HCT116 (cell line): ENCODE data around the gene PEAK1. TPM values are rescaled to one million over a fixed set of nuclear protein-coding genes. Genes with fewer than 3 reads are reported as not detected.

Experiments
- ATAC-seq: fragments of 200-7000 bp; cut with Tn5 transposase; 2 replicates; pipeline ENCODE4 v1.9.1; 2020; ENCODE audit warnings: mild to moderate bottlenecking, moderate library complexity
- BruUV-seq: library from RNA; stranded (reverse); fragments of 400-500 nt; replicated peaks from 2 replicates; lab custom pipeline; 2021; lab: Mats Ljungman, UMichigan
- CTCF ChIA-PET: fragments of 300-600 bp; sonication (Branson Sonifier 250); formaldehyde crosslinking; loops from one replicate; lab custom pipeline; 2021; ENCODE audit warnings: antibody characterized with exemption; lab: Charles Lee
- POLR2A ChIA-PET: fragments of 300-600, 350-600 bp; sonication (Branson Sonifier 250); formaldehyde crosslinking; loops from one replicate; lab custom pipeline; 2021; ENCODE audit warnings: antibody characterized with exemption; lab: Charles Lee
- RAD21 ChIA-PET, 2 experiments: fragments of 300-600 bp; sonication (Branson Sonifier 250); formaldehyde crosslinking; loops; one replicate each; lab custom pipeline; 2023; ENCODE audit warnings: low total read pairs in 2 of 2; ENCODE audit not compliant: uncharacterized antibody in 2 of 2, unreplicated experiment in 2 of 2, low non-redundant PET in 1 of 2; lab: Charles Lee
- DNase-seq: peaks from one replicate; pipeline ENCODE4 v3.0.0-alpha.2; 2010; ENCODE audit warnings: low read depth, low spot score
- H2AFZ ChIP-seq: fragments of 200-600 bp; shearing (Covaris generic), sonication (generic); 2 replicates; pipeline ENCODE4 v1.6.1; 2017; ENCODE audit warnings: low read depth, mixed run types, mixed read lengths, antibody characterized with exemption, low read length; ENCODE audit not compliant: poor library complexity, severe bottlenecking
- H3K27ac ChIP-seq: 2 replicates; pipeline ENCODE4 v1.5.1; 2012; ENCODE audit warnings: low read depth, low read length
- H3K27me3 ChIP-seq: fragments of 200-600 bp; sonication (generic); 2 replicates; pipeline ENCODE4 v1.6.1; 2016; ENCODE audit warnings: mixed run types, low read length, mixed read lengths; ENCODE audit not compliant: insufficient read depth
- H3K36me3 ChIP-seq, 2 experiments: fragments of 200-500 bp in 1 of 2; fragments of 200-600 bp in 1 of 2; sonication (Bioruptor generic) in 1 of 2; sonication (generic) in 1 of 2; 2 replicates each; pipeline versions ENCODE4 v1.5.1 to v1.6.1; 2014 to 2016; ENCODE audit warnings: low read length in 2 of 2, inconsistent platforms in 1 of 2, mixed read lengths in 1 of 2, mixed run types in 1 of 2; ENCODE audit not compliant: insufficient read depth in 2 of 2, control insufficient read depth in 1 of 2
- H3K4me1 ChIP-seq, 2 experiments: fragments of 200-600 bp in 1 of 2; sonication (generic) in 1 of 2; 2 replicates each; pipeline versions ENCODE4 v1.5.1 to v1.6.1; 2012 to 2017; ENCODE audit warnings: low read length in 2 of 2, inconsistent platforms in 1 of 2, mild to moderate bottlenecking in 1 of 2, mixed read lengths in 1 of 2, mixed run types in 1 of 2, moderate library complexity in 1 of 2; ENCODE audit not compliant: insufficient read depth in 2 of 2, control insufficient read depth in 1 of 2
- H3K4me2 ChIP-seq: fragments of 200-600 bp; sonication (generic); 2 replicates; pipeline ENCODE4 v1.6.1; 2017; ENCODE audit warnings: mixed run types, low read length, mixed read lengths
- H3K4me3 ChIP-seq, 2 experiments: fragments of 200-600 bp in 1 of 2; sonication (generic) in 1 of 2; replicated peaks in 1 of 2; 2 replicates each; pipeline ENCODE4 v1.5.1; 2011 to 2016; ENCODE audit warnings: low read length in 2 of 2, control low read depth in 1 of 2, low read depth in 1 of 2, mild to moderate bottlenecking in 1 of 2, mixed read lengths in 1 of 2, mixed run types in 1 of 2
- H3K79me2 ChIP-seq: fragments of 200-600 bp; sonication (generic); 2 replicates; pipeline ENCODE4 v1.6.1; 2017; ENCODE audit warnings: mild to moderate bottlenecking, mixed run types, low read length, moderate library complexity, mixed read lengths; ENCODE audit not compliant: insufficient read depth
- H3K9ac ChIP-seq: fragments of 200-600 bp; sonication (generic); 2 replicates; pipeline ENCODE4 v1.6.1; 2016; ENCODE audit warnings: low read length, mixed read lengths
- H3K9me2 ChIP-seq: fragments of 200-600 bp; sonication (generic), shearing (Covaris generic); 2 replicates; pipeline ENCODE4 v1.6.1; 2017; ENCODE audit warnings: mixed run types, mild to moderate bottlenecking, moderate library complexity; ENCODE audit not compliant: insufficient read depth
- H3K9me3 ChIP-seq, 2 experiments: fragments of 200-500 bp in 1 of 2; fragments of 200-600 bp in 1 of 2; sonication (Bioruptor generic) in 1 of 2; sonication (generic) in 1 of 2; 2 replicates each; pipeline ENCODE4 v1.6.1; 2014 to 2017; ENCODE audit warnings: low read length in 2 of 2, mixed read lengths in 2 of 2, inconsistent platforms in 1 of 2, low read depth in 1 of 2, mild to moderate bottlenecking in 1 of 2, mixed run types in 1 of 2, moderate library complexity in 1 of 2; ENCODE audit not compliant: control insufficient read depth in 1 of 2, insufficient read depth in 1 of 2
- H4K20me1 ChIP-seq: fragments of 200-600 bp; sonication (generic), shearing (Covaris generic); 2 replicates; pipeline ENCODE4 v1.6.1; 2017; ENCODE audit warnings: mixed run types, mild to moderate bottlenecking, moderate library complexity; ENCODE audit not compliant: insufficient read depth
- CEBPB ChIP-seq: IDR thresholded peaks from 2 replicates; pipeline ENCODE4 v1.6.1; 2012; ENCODE audit warnings: low read depth
- EZH2 ChIP-seq: fragments of 200-600 bp; sonication (generic); IDR thresholded peaks from 2 replicates; pipeline ENCODE4 v1.6.1; 2017; ENCODE audit warnings: antibody characterized with exemption, mixed run types
- EZH2phosphoT487 ChIP-seq: fragments of 200-600 bp; IDR thresholded peaks from 2 replicates; pipeline ENCODE4 v1.6.1; 2018; ENCODE audit warnings: antibody characterized with exemption, borderline replicate concordance
- JUND ChIP-seq: IDR thresholded peaks from 2 replicates; pipeline ENCODE4 v1.6.1; 2012
- POLR2A ChIP-seq: IDR thresholded peaks from 2 replicates; pipeline ENCODE4 v1.7.0; 2011; ENCODE audit warnings: borderline replicate concordance; ENCODE audit not compliant: insufficient read depth, insufficient read length; ENCODE audit errors: extremely low read depth
- SIN3A ChIP-seq: IDR thresholded peaks from 2 replicates; pipeline ENCODE4 v1.6.1; 2012; ENCODE audit warnings: low read depth
- TCF7L2 ChIP-seq: IDR thresholded peaks from 2 replicates; pipeline ENCODE4 v1.7.0; 2011; ENCODE audit warnings: borderline replicate concordance, inconsistent platforms; ENCODE audit not compliant: insufficient read depth, insufficient read length; ENCODE audit errors: extremely low read depth
- ZBTB33 ChIP-seq: IDR thresholded peaks from 2 replicates; pipeline ENCODE4 v1.6.1; 2011; ENCODE audit warnings: mild to moderate bottlenecking, low read length, moderate library complexity; ENCODE audit not compliant: insufficient replicate concordance; ENCODE audit errors: extremely low read depth
- ZNF274 ChIP-seq: fragments of 200-500 bp; sonication (Bioruptor generic); IDR thresholded peaks from 2 replicates; pipeline ENCODE4 v1.6.1; 2014; ENCODE audit warnings: mild to moderate bottlenecking, low read depth, low read length, inconsistent platforms
- intact Hi-C: fragments of 100-400 bp; cut with micrococcal nuclease; formaldehyde crosslinking; loops from 2 replicates; pipeline ENCODE4 v1.10.0; 2022
- total RNA-seq: library from RNA; stranded (reverse); gene quantifications from one replicate; pipeline ENCODE4 v1.2.1, GENCODE V29; 2021; ENCODE audit not compliant: unreplicated experiment

The PEAK1 gene
- total RNA-seq, 1 experiment from 2014 or later, result 23.4 TPM

DNA sequence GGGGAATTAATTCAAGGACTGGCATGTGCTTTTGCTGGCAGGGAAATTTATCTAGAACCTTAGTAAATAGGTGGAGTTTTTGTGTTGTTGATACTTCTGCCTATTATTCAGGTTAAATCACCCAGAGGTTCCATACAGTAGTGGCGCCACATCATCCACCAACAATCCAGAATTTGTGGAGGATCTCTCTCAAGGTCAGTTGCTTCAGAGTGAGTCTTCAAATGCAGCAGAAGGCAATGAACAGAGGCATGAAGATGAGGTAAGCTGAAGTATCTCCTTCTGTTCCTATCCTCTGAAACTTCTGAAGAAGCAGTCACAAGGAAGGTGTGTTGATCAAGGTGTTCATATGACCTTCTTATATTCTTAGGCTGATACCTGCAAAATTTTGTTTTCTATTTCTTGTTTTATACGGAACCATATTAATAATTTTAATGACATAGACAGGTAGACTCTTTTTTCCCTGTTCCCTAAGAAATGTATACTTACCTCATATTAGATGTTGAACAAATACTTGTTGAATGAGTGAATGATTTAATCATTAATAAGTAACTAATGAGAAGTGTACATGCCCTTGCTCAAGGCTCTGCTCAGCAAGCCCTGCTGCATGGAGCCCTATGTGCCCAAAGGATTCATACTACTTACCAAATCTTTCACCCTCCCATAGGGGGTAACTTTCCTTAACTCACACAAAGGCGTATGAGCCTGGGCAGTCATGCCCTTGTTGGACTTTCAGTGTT, 44.4 kb upstream of the PEAK1 start:
- Histone ChIP-seq H4K20me1 (no peaks in the 10 kb centered on the region), H3K27me3 (no peaks in the 10 kb centered on the region), H3K9me3 (no peaks in the 10 kb centered on the region), H3K9me2 (no peaks in the 10 kb centered on the region), H3K79me2 (no peaks in the 10 kb centered on the region), H2AFZ (no peak overlapping the region), H3K4me2 (no peak overlapping the region), H3K27ac (no peak overlapping the region), H3K36me3 (peaks cover 15 to 21% of the 10 kb centered on the region in 2 experiments), H3K9ac (no peak overlapping the region), H3K4me1 (no peaks in the 10 kb centered on the region), H3K4me3 (no peak overlapping the region)
- TF ChIP-seq CEBPB (no peak), ZNF274 (no peak), EZH2phosphoT487 (no peak), SIN3A (no peak), ZBTB33 (no peak), JUND (no peak), EZH2 (no peak), POLR2A (no peak), TCF7L2 (no peak)
- RAD21 ChIA-PET, result no interaction called here
- intact Hi-C loops, result no loop called here
- CTCF ChIA-PET, result no interaction called here
- ATAC-seq (no peak), DNase-seq (no peak)
- POLR2A ChIA-PET, result no interaction called here
- no TSS peak for BruUV-seq
